Motor neuron (in vitro differentiated cells): ENCODE results near the gene DPY19L1. TPM values are rescaled to one million over a fixed set of nuclear protein-coding genes. Genes with fewer than 3 reads are reported as not detected.
"Not testable (repeated sequence)": the region's sequence is repeated elsewhere in the genome, so short reads cannot be mapped to it uniquely, and the experiment has no call there.

Source experiments
- ATAC-seq, 8 experiments: fragments of 200-7000 bp; cut with Tn5 transposase; replicated peaks in 6 of 8; 2 replicates each; pipeline ENCODE4 v1.8.0; 2021; ENCODE audit warnings: mild to moderate bottlenecking in 8 of 8, moderate library complexity in 8 of 8
- H3K27ac ChIP-seq, 2 donors: fragments of 250-450 bp; sonication (Bioruptor Pico); 2 replicates each; pipeline ENCODE4 v1.9.0; 2021; ENCODE audit warnings: antibody characterized with exemption in 2 of 2, mild to moderate bottlenecking in 2 of 2, moderate library complexity in 1 of 2
- H3K4me1 ChIP-seq, 2 donors: fragments of 250-450 bp; sonication (Bioruptor Pico); replicated peaks in 1 of 2; 2 replicates each; pipeline ENCODE4 v1.6.1; 2021; ENCODE audit warnings: antibody characterized with exemption in 2 of 2, mild to moderate bottlenecking in 2 of 2, moderate library complexity in 1 of 2
- H3K4me3 ChIP-seq, 5 donors: fragments of 250-450 bp; sonication (Bioruptor Pico); 2 replicates each; pipeline ENCODE4 v1.9.0; 2021; ENCODE audit warnings: antibody characterized with exemption in 5 of 5, mild to moderate bottlenecking in 5 of 5, moderate library complexity in 4 of 5
- WGBS, 10 experiments: fragments of 450-650 bp; shearing (Covaris generic); methylation state at CpG; one replicate each; pipeline ENCODE4 v1.0.0; 2022; 5-methylcytosine and 5-hydroxymethylcytosine counted together
- in situ Hi-C, 9 experiments: fragments of 400-800 bp; cut with MboI; loops; one replicate each; pipeline ENCODE4 v1.15.0; 2021; ENCODE audit warnings: low sequenced_read_pairs in 9 of 9, low pct_unique_long_range_greater_than_20kb in 2 of 9; ENCODE audit not compliant: unreplicated experiment in 9 of 9
- total RNA-seq, 8 experiments: library from RNA; unstranded; fragments of 300-600 nt; gene quantifications; 2 replicates each; pipeline versions ENCODE4 v1.2.3 to v1.2.4, GENCODE V29; 2022

DPY19L1 gene
- total RNA-seq, 8 experiments from 2014 or later: 7.6 to 50.2 (median 23.1) TPM

- H3K4me1 ChIP-seq, H3K27ac ChIP-seq, H3K4me3 ChIP-seq, in situ Hi-C loops: not testable (repeated sequence)
- ATAC-seq: peak in 2 of 8 experiments; percentile 73 to 82
- WGBS, 10 experiments: 0 to 86% (median 33%) methylated on average over 1 of the region's 3 CpGs; no CpG with 5 or more reads in 5 of the 10 experiments
These were observed 10.1 kb upstream of the DPY19L1 start for GRCh38 chr7:35047263-35047911.

- in situ Hi-C loops: not testable (repeated sequence)
- WGBS, 10 experiments: 60 to 100% (median 75%) methylated on average over 1 to 2 of the region's 2 CpGs; no CpG with 5 or more reads in 5 of the 10 experiments
These were observed 6.0 kb upstream of the DPY19L1 start for GRCh38 chr7:35043301-35043700.

GRCh38 chr7:35040906-35041305 lies 3.6 kb upstream of the DPY19L1 start:
- Histone ChIP-seq H3K4me3 (no peak overlapping the region), H3K4me1 (peaks cover 0 to 2% of the 10 kb centered on the region in 2 donors), H3K27ac (no peak overlapping the region)
- in situ Hi-C loops: no loop called here
- ATAC-seq: no peak

More at GRCh38 chr7:35043301-35043700, 6.0 kb upstream of the DPY19L1 start:
- not testable (repeated sequence) for H3K27ac ChIP-seq, H3K4me1 ChIP-seq, H3K4me3 ChIP-seq, ATAC-seq

GRCh38 chr7:35039343-35039742 lies 2.1 kb upstream of the DPY19L1 start:
- Histone ChIP-seq H3K27ac (no peak overlapping the region), H3K4me3 (no peak overlapping the region), H3K4me1 (peaks cover 2 to 7% of the 10 kb centered on the region in 2 donors)
- WGBS, 10 experiments: 86 to 100% (median 93%) methylated on average over 2 to 5 of the region's 5 CpGs; no CpG with 5 or more reads in 1 of the 10 experiments
- no peak for ATAC-seq
- in situ Hi-C loops: no loop called here

GRCh38 chr7:35038354-35038753 lies 1.1 kb upstream of the DPY19L1 start:
- WGBS, 10 experiments: 0 to 51% (median 20%) methylated on average over 2 to 9 of the region's 9 CpGs; no CpG with 5 or more reads in 1 of the 10 experiments
- Histone ChIP-seq H3K4me1 (peaks cover 2 to 7% of the 10 kb centered on the region in 2 donors), H3K4me3 (peak overlapping the region; percentile 63 to 90 (median 75)), H3K27ac (no peak overlapping the region)
- in situ Hi-C loops: no loop called here
- no peak for ATAC-seq

GRCh38 chr7:35037526-35038341 lies 449 bp upstream of the DPY19L1 start:
- in situ Hi-C loops: no loop called here
- H3K27ac ChIP-seq: peak overlapping the region; percentile 54 to 77
- ATAC-seq: peak; percentile 76 to 89 (median 86)

GRCh38 chr7:35036361-35037171 lies 719 bp downstream of the DPY19L1 start:
- in situ Hi-C loops: no loop called here
- 0 to 20% (median 1%) methylated on average over 2 to 22 of the region's 61 CpGs for WGBS, 10 experiments
- H3K27ac ChIP-seq: peak overlapping the region in 1 of 2 donors; percentile 55
- peaks cover 2 to 7% of the 10 kb centered on the region in 2 donors for H3K4me1 ChIP-seq
- H3K4me3 ChIP-seq: peak overlapping the region; percentile 63 to 90 (median 75)
- peak; percentile 3 to 25 (median 8) for ATAC-seq

More at GRCh38 chr7:35037526-35038341, 449 bp upstream of the DPY19L1 start:
- Histone ChIP-seq H3K4me1 (peaks cover 2 to 7% of the 10 kb centered on the region in 2 donors), H3K4me3 (peak overlapping the region; percentile 63 to 90 (median 75))
- WGBS, 10 experiments: 0 to 14% (median 0%) methylated on average over 1 to 5 of the region's 100 CpGs; no CpG with 5 or more reads in 5 of the 10 experiments

GRCh38 chr7:35035511-35035961 lies 1.7 kb downstream of the DPY19L1 start:
- in situ Hi-C loops: no loop called here
- no peak for ATAC-seq
- no peak overlapping the region for H3K27ac ChIP-seq

GRCh38 chr7:35032166-35032565 lies 5.1 kb downstream of the DPY19L1 start:
- no peak overlapping the region for H3K4me3 ChIP-seq
- ATAC-seq: no peak
- WGBS, 10 experiments: 0 to 50% (median 26%) methylated on average over 1 of the region's 1 CpG; no CpG with 5 or more reads in 4 of the 10 experiments
- H3K27ac ChIP-seq: no peak overlapping the region
- peaks cover 2 to 7% of the 10 kb centered on the region in 2 donors for H3K4me1 ChIP-seq
- in situ Hi-C loops: no loop called here

More at GRCh38 chr7:35035511-35035961, 1.7 kb downstream of the DPY19L1 start:
- peak overlapping the region; percentile 63 to 90 (median 75) for H3K4me3 ChIP-seq
- peaks cover 2 to 7% of the 10 kb centered on the region in 2 donors for H3K4me1 ChIP-seq
- 0 to 100% (median 10%) methylated on average over 1 to 5 of the region's 5 CpGs for WGBS, 10 experiments

- 81 to 100% (median 90%) methylated on average over 1 to 2 of the region's 2 CpGs; no CpG with 5 or more reads in 2 of the 10 experiments for WGBS, 10 experiments
- in situ Hi-C loops: no loop called here
- Histone ChIP-seq H3K4me1 (peaks cover 2 to 4% of the 10 kb centered on the region in 2 donors), H3K27ac (no peak overlapping the region), H3K4me3 (no peak overlapping the region)
- ATAC-seq: peak in 1 of 8 experiments; percentile 31
These were observed 6.4 kb downstream of the DPY19L1 start for GRCh38 chr7:35030848-35031247.

GRCh38 chr7:35029311-35029710 lies 8.0 kb downstream of the DPY19L1 start:
- no peak for ATAC-seq
- in situ Hi-C loops: no loop called here
- H3K27ac ChIP-seq: no peak overlapping the region
- no peaks in the 10 kb centered on the region for H3K4me1 ChIP-seq
- no peak overlapping the region for H3K4me3 ChIP-seq
- 67 to 100% (median 83%) methylated on average over 1 of the region's 1 CpG; no CpG with 5 or more reads in 5 of the 10 experiments for WGBS, 10 experiments

GRCh38 chr7:35026150-35026549 lies 11.1 kb downstream of the DPY19L1 start:
- no peak overlapping the region for H3K4me3 ChIP-seq
- no peak overlapping the region for H3K27ac ChIP-seq
- H3K4me1 ChIP-seq: peaks cover 0 to 4% of the 10 kb centered on the region in 2 donors
- peak in 1 of 8 experiments; percentile 28 for ATAC-seq
- in situ Hi-C loops: no loop called here
